K562 (cell line): ENCODE results near the gene GAMT. TPM values are rescaled to one million over a fixed set of nuclear protein-coding genes. Genes with fewer than 3 reads are reported as not detected.
A peak's percentile ranks its signal among the peaks of the same experiment; 100 is the strongest.

ENCODE experiments used
- E2F1 ChIP-seq: sonication (generic); formaldehyde crosslinking; IDR thresholded peaks from 2 replicates; pipeline ENCODE4 v1.8.1; 2023; ENCODE audit warnings: mild to moderate bottlenecking, missing genetic modification reagents, moderate library complexity
- E2F6 ChIP-seq, 2 experiments: IDR thresholded peaks; 2 replicates each; pipeline ENCODE4 v1.6.1; 2011; ENCODE audit warnings: borderline replicate concordance in 1 of 2, control low read depth in 1 of 2, low read depth in 1 of 2, low read length in 1 of 2, mild to moderate bottlenecking in 1 of 2, mixed read lengths in 1 of 2, moderate library complexity in 1 of 2; ENCODE audit not compliant: insufficient read depth in 1 of 2, insufficient read length in 1 of 2, poor library complexity in 1 of 2, severe bottlenecking in 1 of 2; ENCODE audit errors: extremely low read depth in 1 of 2
- HMGN3 ChIP-seq: IDR thresholded peaks from 2 replicates; pipeline ENCODE4 v1.6.1; 2011; ENCODE audit warnings: borderline replicate concordance, low read depth, mild to moderate bottlenecking, mixed read lengths, low read length; ENCODE audit not compliant: insufficient read length; ENCODE audit errors: extremely low read depth
- L3MBTL2 ChIP-seq: fragments of 450-650 bp; IDR thresholded peaks from 2 replicates; pipeline ENCODE4 v1.6.1; 2016; ENCODE audit warnings: mild to moderate bottlenecking, moderate library complexity
- PBX2 ChIP-seq, 2 experiments: IDR thresholded peaks in 1 of 2; conservative IDR thresholded peaks in 1 of 2; 2 replicates each; pipeline ENCODE4 v1.6.1; 2016; ENCODE audit warnings: low read depth in 2 of 2, mild to moderate bottlenecking in 1 of 2, missing compliant biosample characterization in 1 of 2, missing genetic modification characterization in 1 of 2, moderate library complexity in 1 of 2
- PYGO2 ChIP-seq: fragments of 450-650 bp; IDR thresholded peaks from 2 replicates; pipeline ENCODE4 v1.6.1; 2016; ENCODE audit warnings: mild to moderate bottlenecking, missing genetic modification characterization, moderate library complexity, missing compliant biosample characterization
- RBM22 ChIP-seq: fragments of 200-400 bp; formaldehyde crosslinking; IDR thresholded peaks from 2 replicates; pipeline ENCODE4 v1.6.1; 2018; ENCODE audit warnings: low read length, low read depth; ENCODE audit not compliant: poor library complexity, severe bottlenecking
- RFX1 ChIP-seq: fragments of 450-650 bp; IDR thresholded peaks from 2 replicates; pipeline ENCODE4 v1.6.1; 2016; ENCODE audit warnings: mild to moderate bottlenecking, moderate library complexity
- SAFB ChIP-seq: fragments of 200-400 bp; formaldehyde crosslinking; IDR thresholded peaks from 2 replicates; pipeline ENCODE4 v1.6.1; 2017; ENCODE audit warnings: low read depth, low read length, borderline replicate concordance
- SRF ChIP-seq, 2 experiments: fragments of 250-450, 450-650 bp in 1 of 2; sonication (Bioruptor Pico) in 1 of 2; sonication (generic) in 1 of 2; formaldehyde crosslinking; IDR thresholded peaks; 2 replicates each; pipeline versions ENCODE4 v1.5.0 to v1.5.1; 2020 to 2022; ENCODE audit warnings: mild to moderate bottlenecking in 1 of 2, missing genetic modification reagents in 1 of 2
- VEZF1 ChIP-seq: fragments of 200-800 bp; sonication (Bioruptor generic); IDR thresholded peaks from 2 replicates; pipeline ENCODE4 v1.6.1; 2017; ENCODE audit warnings: missing genetic modification characterization, missing compliant biosample characterization
- ZBTB33 ChIP-seq: sonication (generic); formaldehyde crosslinking; IDR thresholded peaks from 2 replicates; pipeline ENCODE4 v1.8.1; 2023; ENCODE audit warnings: mild to moderate bottlenecking, missing genetic modification reagents
- ZNF143 ChIP-seq: sonication (generic); formaldehyde crosslinking; IDR thresholded peaks from 2 replicates; pipeline ENCODE4 v1.9.0; 2022; ENCODE audit warnings: mild to moderate bottlenecking, missing genetic modification reagents
- ZNF655 ChIP-seq: fragments of 250-450 bp; sonication (Bioruptor Pico); IDR thresholded peaks from 2 replicates; pipeline ENCODE4 v1.5.0; 2021
- polyA plus RNA-seq, 8 experiments: library from polyadenylated mRNA; depleted of rRNA in 4 of 8; stranded (reverse) in 5 of 8; unstranded in 3 of 8; fragments of >200 nt; fragmentation: Nextera tagmentation in 2 of 8; fragmentation: Illumina TruSeq in 1 of 8; extraction: Ambion mirVana in 2 of 8; extraction: Trizol in 1 of 8; gene quantifications; 2 replicates each; pipeline versions ENCODE4 v1.2.1 to v1.2.3, GENCODE V29; 2011 to 2014; ENCODE audit warnings: inconsistent platforms in 1 of 8, missing spikeins in 1 of 8
- total RNA-seq, 7 experiments: library from RNA; depleted of rRNA in 6 of 7; stranded (reverse); fragments of >200 nt in 6 of 7; fragmentation: Illumina TruSeq in 2 of 7; extraction: Trizol in 2 of 7; gene quantifications; 2 replicates each; pipeline versions ENCODE4 v1.2.1 to v1.2.3, GENCODE V29; 2011 to 2021; ENCODE audit warnings: low replicate concordance in 1 of 7

GAMT gene
- total and polyA plus RNA-seq, 9 of the 15 experiments (the other 6 are each of a cell fraction or from before 2014, with no cell fraction given): 1.3 to 35.3 (median 27.2) TPM

GRCh38 chr19:1434577-1435060 is 33.3 kb upstream of the GAMT start (continued):
- TF ChIP-seq PBX2 (CRISPR knock-in tag; IDR thresholded peaks at IDR 0.05; ENCODE audit: low read depth) (no peak), PBX2 (tag; conservative IDR thresholded peaks at IDR 0.05; ENCODE audit: low read depth) (no peak), L3MBTL2 (peak; percentile 23), SAFB (no peak), ZBTB33 (peak; percentile 82), PYGO2 (tag) (no peak), SRF (CRISPR knock-in tag; IDR thresholded peaks at IDR 0.05) (no peak), RBM22 (peak; percentile 88), HMGN3 (peak; percentile 30), ZNF143 (CRISPR knock-in tag) (no peak), E2F1 (CRISPR knock-in tag) (no peak), RFX1 (no peak), ZNF655 (CRISPR knock-in tag) (no peak), E2F6 (IDR thresholded peaks at IDR 0.05; ENCODE audit: borderline replicate concordance in 1 of 2, extremely low read depth in 1 of 2, insufficient read depth in 1 of 2, insufficient read length in 1 of 2, low read depth in 1 of 2, low read length in 1 of 2, poor library complexity in 1 of 2, severe bottlenecking in 1 of 2) (peak; percentile 63 to 90), VEZF1 (peak; percentile 71)
